ENCODE results near the gene KRT35. TPM values are rescaled to one million over a fixed set of nuclear protein-coding genes. Genes with fewer than 3 reads are reported as not detected.

Gene KRT35
- polyA plus RNA-seq, 3 donors from 2014 or later: not detected

- Mint-ChIP-seq H3K36me3 (no peaks in the 10 kb centered on the region), H3K9me3 (no peaks in the 10 kb centered on the region), H3K27ac (no peak overlapping the region), H3K27me3 (ENCODE audit: low read depth in 3 of 3) (peaks cover 0 to 6% (median 0%) of the 10 kb centered on the region in 3 donors), H3K4me3 (no peak overlapping the region), H3K4me1 (no peaks in the 10 kb centered on the region)
- no peak for DNase-seq
Measured at GRCh38 chr17:41519501-41520224, 38.7 kb upstream of the KRT35 start.

- Mint-ChIP-seq H3K27me3 (ENCODE audit: low read depth in 3 of 3) (peaks cover 0 to 5% (median 0%) of the 10 kb centered on the region in 3 donors), H3K9me3 (no peaks in the 10 kb centered on the region), H3K27ac (no peak within 1 kb of the TSS), H3K36me3 (no peaks in the 10 kb centered on the region), H3K4me3 (no peak within 1 kb of the TSS), H3K4me1 (no peaks in the 10 kb centered on the region)
- no peak for DNase-seq
Measured at GRCh38 chr17:41518789-41519449, 38.0 kb upstream of the KRT35 start, which contains the start of gene KRT15. Gene KRT15 (minus strand): TSS chr17:41518890. CDS start chr17:41518827, 63 bp downstream.

GRCh38 chr17:41518031-41518430 lies 37.1 kb upstream of the KRT35 start:
- peaks cover 0 to 6% (median 0%) of the 10 kb centered on the region in 3 donors for H3K27me3 Mint-ChIP-seq (ENCODE audit: low read depth in 3 of 3)
- no peak for DNase-seq
- H3K9me3 Mint-ChIP-seq: no peaks in the 10 kb centered on the region
- H3K4me1 Mint-ChIP-seq: no peaks in the 10 kb centered on the region
- H3K4me3 Mint-ChIP-seq: no peak overlapping the region
- H3K27ac Mint-ChIP-seq: no peak overlapping the region
- H3K36me3 Mint-ChIP-seq: no peaks in the 10 kb centered on the region

GRCh38 chr17:41516830-41517283 lies 35.9 kb upstream of the KRT35 start:
- DNase-seq: no peak
- Mint-ChIP-seq H3K4me1 (no peaks in the 10 kb centered on the region), H3K27ac (no peak overlapping the region), H3K4me3 (no peak overlapping the region), H3K27me3 (ENCODE audit: low read depth in 3 of 3) (peaks cover 2 to 9% (median 4%) of the 10 kb centered on the region in 3 donors), H3K9me3 (no peaks in the 10 kb centered on the region), H3K36me3 (no peaks in the 10 kb centered on the region)

- Mint-ChIP-seq H3K27me3 (ENCODE audit: low read depth in 3 of 3) (peaks cover 2 to 8% (median 4%) of the 10 kb centered on the region in 3 donors), H3K27ac (no peak overlapping the region), H3K4me1 (no peaks in the 10 kb centered on the region), H3K4me3 (no peak overlapping the region), H3K36me3 (no peaks in the 10 kb centered on the region), H3K9me3 (no peaks in the 10 kb centered on the region)
- DNase-seq: no peak
Measured at GRCh38 chr17:41516147-41516829, 35.3 kb upstream of the KRT35 start.

- no peak for DNase-seq
- Mint-ChIP-seq H3K4me3 (no peak overlapping the region), H3K9me3 (no peaks in the 10 kb centered on the region), H3K27ac (no peak overlapping the region), H3K4me1 (no peaks in the 10 kb centered on the region), H3K27me3 (ENCODE audit: low read depth in 3 of 3) (peaks cover 2 to 7% (median 6%) of the 10 kb centered on the region in 3 donors), H3K36me3 (no peaks in the 10 kb centered on the region)
Measured at GRCh38 chr17:41513168-41513547, 32.2 kb upstream of the KRT35 start.

- Mint-ChIP-seq H3K4me1 (no peaks in the 10 kb centered on the region), H3K9me3 (no peaks in the 10 kb centered on the region), H3K27me3 (ENCODE audit: low read depth in 3 of 3) (peaks cover 2 to 7% (median 6%) of the 10 kb centered on the region in 3 donors), H3K4me3 (no peak overlapping the region), H3K36me3 (no peaks in the 10 kb centered on the region), H3K27ac (no peak overlapping the region)
- no peak for DNase-seq
Measured at GRCh38 chr17:41512546-41513167, 31.7 kb upstream of the KRT35 start.

- no peak for DNase-seq
- H3K36me3 Mint-ChIP-seq: no peaks in the 10 kb centered on the region
- H3K27me3 Mint-ChIP-seq (ENCODE audit: low read depth in 3 of 3): peaks cover 2 to 7% (median 6%) of the 10 kb centered on the region in 3 donors
- H3K9me3 Mint-ChIP-seq: no peaks in the 10 kb centered on the region
- H3K4me3 Mint-ChIP-seq: no peak overlapping the region
- no peak overlapping the region for H3K27ac Mint-ChIP-seq
- H3K4me1 Mint-ChIP-seq: no peaks in the 10 kb centered on the region
Measured at GRCh38 chr17:41511716-41512115, 30.8 kb upstream of the KRT35 start.

- Mint-ChIP-seq H3K36me3 (no peaks in the 10 kb centered on the region), H3K27me3 (ENCODE audit: low read depth in 3 of 3) (peaks cover 2 to 7% (median 6%) of the 10 kb centered on the region in 3 donors), H3K4me3 (no peak overlapping the region), H3K4me1 (no peaks in the 10 kb centered on the region), H3K9me3 (no peaks in the 10 kb centered on the region), H3K27ac (no peak overlapping the region)
- DNase-seq: no peak
Measured at GRCh38 chr17:41511116-41511515, 30.2 kb upstream of the KRT35 start.

GRCh38 chr17:41510251-41511065 lies 29.5 kb upstream of the KRT35 start:
- no peak for DNase-seq
- Mint-ChIP-seq H3K4me3 (no peak overlapping the region), H3K9me3 (no peaks in the 10 kb centered on the region), H3K4me1 (no peaks in the 10 kb centered on the region), H3K27ac (no peak overlapping the region), H3K27me3 (ENCODE audit: low read depth in 3 of 3) (peaks cover 2 to 10% (median 6%) of the 10 kb centered on the region in 3 donors), H3K36me3 (no peaks in the 10 kb centered on the region)

GRCh38 chr17:41507315-41507880 lies 26.4 kb upstream of the KRT35 start:
- Mint-ChIP-seq H3K27me3 (ENCODE audit: low read depth in 3 of 3) (peaks cover 0 to 6% (median 4%) of the 10 kb centered on the region in 3 donors), H3K27ac (no peak overlapping the region), H3K4me3 (no peak overlapping the region), H3K4me1 (no peaks in the 10 kb centered on the region), H3K9me3 (no peaks in the 10 kb centered on the region), H3K36me3 (no peaks in the 10 kb centered on the region)
- DNase-seq: no peak

- Mint-ChIP-seq H3K9me3 (no peaks in the 10 kb centered on the region), H3K27me3 (ENCODE audit: low read depth in 3 of 3) (peaks cover 0 to 6% (median 3%) of the 10 kb centered on the region in 3 donors), H3K4me3 (no peak overlapping the region), H3K36me3 (no peaks in the 10 kb centered on the region), H3K27ac (no peak overlapping the region), H3K4me1 (no peaks in the 10 kb centered on the region)
- no peak for DNase-seq
Measured at GRCh38 chr17:41505809-41506767, 25.1 kb upstream of the KRT35 start.

Data from immature natural killer cell (primary cell).